ENCODE data around the gene PEAK1. TPM values are rescaled to one million over a fixed set of nuclear protein-coding genes. Genes with fewer than 3 reads are reported as not detected.

The PEAK1 gene
- total RNA-seq, 1 experiment from 2014 or later, result 2.5 TPM

GRCh38 chr15:77060546-77060945 lies 359.4 kb downstream of the PEAK1 start:
- Histone ChIP-seq H4K20me1 (ENCODE audit: insufficient read depth, low read depth, low read length) (peaks cover 8% of the 10 kb centered on the region; the same call in 1 of the 2 replicates), H3K9ac (ENCODE audit: low read length) (no peak overlapping the region), H3K9me2 (replicated peaks; ENCODE audit: insufficient read depth, low read length) (no peaks in the 10 kb centered on the region), H2AFZ (ENCODE audit: low read length) (no peak overlapping the region), H3K27ac (ENCODE audit: low read length) (peak overlapping the region; percentile 54), H3K36me3 (ENCODE audit: insufficient read depth, low read length) (peaks cover 1% of the 10 kb centered on the region; the same call in 1 of the 2 replicates), H3K79me2 (ENCODE audit: low read length) (peaks cover 97% of the 10 kb centered on the region), H3K9me3 (ENCODE audit: low read length) (no peaks in the 10 kb centered on the region), H3K27me3 (ENCODE audit: low read length) (no peaks in the 10 kb centered on the region), H3K4me1 (ENCODE audit: low read length) (peaks cover 66% of the 10 kb centered on the region), H3K4me3 (ENCODE audit: low read length) (no peak overlapping the region), H3K4me2 (ENCODE audit: low read depth, low read length, poor library complexity, severe bottlenecking) (peak overlapping the region; percentile 29)
- DNase-seq, result no peak

GRCh38 chr15:77059786-77060361 lies 360.0 kb downstream of the PEAK1 start:
- DNase-seq, result no peak
- Histone ChIP-seq H3K9me2 (replicated peaks; ENCODE audit: insufficient read depth, low read length) (no peaks in the 10 kb centered on the region), H3K36me3 (ENCODE audit: insufficient read depth, low read length) (peaks cover 8% of the 10 kb centered on the region; the same call in 1 of the 2 replicates), H3K79me2 (ENCODE audit: low read length) (peaks cover 97% of the 10 kb centered on the region), H3K27ac (ENCODE audit: low read length) (peak overlapping the region; percentile 54), H3K9me3 (ENCODE audit: low read length) (no peaks in the 10 kb centered on the region), H3K4me3 (ENCODE audit: low read length) (no peak overlapping the region), H2AFZ (ENCODE audit: low read length) (no peak overlapping the region), H3K4me2 (ENCODE audit: low read depth, low read length, poor library complexity, severe bottlenecking) (peak overlapping the region; percentile 29), H3K27me3 (ENCODE audit: low read length) (no peaks in the 10 kb centered on the region), H3K4me1 (ENCODE audit: low read length) (peaks cover 66% of the 10 kb centered on the region), H3K9ac (ENCODE audit: low read length) (0 out of 2 replicates have a peak overlapping the region, but pooled peaks have one; percentile 9), H4K20me1 (ENCODE audit: insufficient read depth, low read depth, low read length) (peaks cover 8% of the 10 kb centered on the region; the same call in 1 of the 2 replicates)

GRCh38 chr15:77058468-77058867 lies 361.4 kb downstream of the PEAK1 start:
- no peaks in the 10 kb centered on the region for H3K9me2 ChIP-seq (replicated peaks; ENCODE audit: insufficient read depth, low read length)
- H2AFZ ChIP-seq (ENCODE audit: low read length), result no peak overlapping the region
- H3K27ac ChIP-seq (ENCODE audit: low read length), result no peak overlapping the region
- no peak for DNase-seq
- H4K20me1 ChIP-seq (ENCODE audit: insufficient read depth, low read depth, low read length), result peaks cover 8% of the 10 kb centered on the region; the same call in 1 of the 2 replicates
- peaks cover 60% of the 10 kb centered on the region for H3K4me1 ChIP-seq (ENCODE audit: low read length)
- no peaks in the 10 kb centered on the region for H3K27me3 ChIP-seq (ENCODE audit: low read length)
- H3K4me3 ChIP-seq (ENCODE audit: low read length), result no peak overlapping the region
- H3K4me2 ChIP-seq (ENCODE audit: low read depth, low read length, poor library complexity, severe bottlenecking), result no peak overlapping the region
- H3K36me3 ChIP-seq (ENCODE audit: insufficient read depth, low read length), result peaks cover 22% of the 10 kb centered on the region; the same call in 1 of the 2 replicates
- H3K9ac ChIP-seq (ENCODE audit: low read length), result no peak overlapping the region
- peaks cover 96% of the 10 kb centered on the region for H3K79me2 ChIP-seq (ENCODE audit: low read length)
- no peaks in the 10 kb centered on the region for H3K9me3 ChIP-seq (ENCODE audit: low read length)

- Histone ChIP-seq H3K36me3 (ENCODE audit: insufficient read depth, low read length) (peaks cover 25% of the 10 kb centered on the region; the same call in 1 of the 2 replicates), H3K79me2 (ENCODE audit: low read length) (peaks cover 91% of the 10 kb centered on the region), H3K9ac (ENCODE audit: low read length) (no peak overlapping the region), H2AFZ (ENCODE audit: low read length) (no peak overlapping the region), H3K27ac (ENCODE audit: low read length) (peak overlapping the region; percentile 31; the same call in 1 of the 2 replicates), H3K9me2 (replicated peaks; ENCODE audit: insufficient read depth, low read length) (no peaks in the 10 kb centered on the region), H3K4me2 (ENCODE audit: low read depth, low read length, poor library complexity, severe bottlenecking) (no peak overlapping the region), H3K9me3 (ENCODE audit: low read length) (no peaks in the 10 kb centered on the region), H3K4me3 (ENCODE audit: low read length) (no peak overlapping the region), H4K20me1 (ENCODE audit: insufficient read depth, low read depth, low read length) (peaks cover 8% of the 10 kb centered on the region; the same call in 1 of the 2 replicates), H3K4me1 (ENCODE audit: low read length) (peaks cover 54% of the 10 kb centered on the region), H3K27me3 (ENCODE audit: low read length) (no peaks in the 10 kb centered on the region)
- DNase-seq, result no peak
These were observed 362.2 kb downstream of the PEAK1 start for GRCh38 chr15:77057685-77058084.

GRCh38 chr15:77057072-77057471 lies 362.8 kb downstream of the PEAK1 start:
- peaks cover 31% of the 10 kb centered on the region for H3K36me3 ChIP-seq (ENCODE audit: insufficient read depth, low read length)
- peak overlapping the region; percentile 31; the same call in 1 of the 2 replicates for H3K27ac ChIP-seq (ENCODE audit: low read length)
- no peak for DNase-seq
- H4K20me1 ChIP-seq (ENCODE audit: insufficient read depth, low read depth, low read length), result peaks cover 8% of the 10 kb centered on the region; the same call in 1 of the 2 replicates
- no peaks in the 10 kb centered on the region for H3K27me3 ChIP-seq (ENCODE audit: low read length)
- peaks cover 91% of the 10 kb centered on the region for H3K79me2 ChIP-seq (ENCODE audit: low read length)
- H2AFZ ChIP-seq (ENCODE audit: low read length), result no peak overlapping the region
- no peak overlapping the region for H3K4me3 ChIP-seq (ENCODE audit: low read length)
- no peak overlapping the region for H3K4me2 ChIP-seq (ENCODE audit: low read depth, low read length, poor library complexity, severe bottlenecking)
- no peaks in the 10 kb centered on the region for H3K9me3 ChIP-seq (ENCODE audit: low read length)
- no peak overlapping the region for H3K9ac ChIP-seq (ENCODE audit: low read length)
- peaks cover 48% of the 10 kb centered on the region for H3K4me1 ChIP-seq (ENCODE audit: low read length)
- H3K9me2 ChIP-seq (replicated peaks; ENCODE audit: insufficient read depth, low read length), result no peaks in the 10 kb centered on the region

- Histone ChIP-seq H3K27ac (ENCODE audit: low read length) (no peak overlapping the region), H3K4me1 (ENCODE audit: low read length) (peaks cover 18% of the 10 kb centered on the region), H3K9ac (ENCODE audit: low read length) (no peak overlapping the region), H3K4me2 (ENCODE audit: low read depth, low read length, poor library complexity, severe bottlenecking) (no peak overlapping the region), H3K79me2 (ENCODE audit: low read length) (peaks cover 76% of the 10 kb centered on the region), H3K9me3 (ENCODE audit: low read length) (no peaks in the 10 kb centered on the region), H2AFZ (ENCODE audit: low read length) (no peak overlapping the region), H4K20me1 (ENCODE audit: insufficient read depth, low read depth, low read length) (0 out of 2 replicates have a peak, but pooled peaks cover 5% of the 10 kb centered on the region), H3K36me3 (ENCODE audit: insufficient read depth, low read length) (peaks cover 49% of the 10 kb centered on the region), H3K27me3 (ENCODE audit: low read length) (no peaks in the 10 kb centered on the region), H3K4me3 (ENCODE audit: low read length) (no peak overlapping the region), H3K9me2 (replicated peaks; ENCODE audit: insufficient read depth, low read length) (no peaks in the 10 kb centered on the region)
- no peak for DNase-seq
These were observed 366.2 kb downstream of the PEAK1 start for GRCh38 chr15:77053709-77054108.

GRCh38 chr15:77052556-77052955 lies 367.3 kb downstream of the PEAK1 start:
- H4K20me1 ChIP-seq (ENCODE audit: insufficient read depth, low read depth, low read length), result no peaks in the 10 kb centered on the region
- H3K4me1 ChIP-seq (ENCODE audit: low read length), result peaks cover 7% of the 10 kb centered on the region
- no peak overlapping the region for H3K4me3 ChIP-seq (ENCODE audit: low read length)
- no peak overlapping the region for H3K4me2 ChIP-seq (ENCODE audit: low read depth, low read length, poor library complexity, severe bottlenecking)
- no peak for DNase-seq
- no peaks in the 10 kb centered on the region for H3K9me2 ChIP-seq (replicated peaks; ENCODE audit: insufficient read depth, low read length)
- H3K9me3 ChIP-seq (ENCODE audit: low read length), result no peaks in the 10 kb centered on the region
- H3K9ac ChIP-seq (ENCODE audit: low read length), result no peak overlapping the region
- no peak overlapping the region for H2AFZ ChIP-seq (ENCODE audit: low read length)
- H3K36me3 ChIP-seq (ENCODE audit: insufficient read depth, low read length), result peaks cover 60% of the 10 kb centered on the region
- H3K27ac ChIP-seq (ENCODE audit: low read length), result no peak overlapping the region
- H3K79me2 ChIP-seq (ENCODE audit: low read length), result peaks cover 73% of the 10 kb centered on the region
- H3K27me3 ChIP-seq (ENCODE audit: low read length), result no peaks in the 10 kb centered on the region

All from Karpas-422 (cell line).